Measurements from ENCODE around the gene DLGAP4. TPM values are rescaled to one million over a fixed set of nuclear protein-coding genes. Genes with fewer than 3 reads are reported as not detected.

DLGAP4 gene
- total and polyA plus RNA-seq, 2 of the 8 experiments (the other 6 are each of a cell fraction or from before 2014, with no cell fraction given), result 41.2 to 57.2 TPM

DNA sequence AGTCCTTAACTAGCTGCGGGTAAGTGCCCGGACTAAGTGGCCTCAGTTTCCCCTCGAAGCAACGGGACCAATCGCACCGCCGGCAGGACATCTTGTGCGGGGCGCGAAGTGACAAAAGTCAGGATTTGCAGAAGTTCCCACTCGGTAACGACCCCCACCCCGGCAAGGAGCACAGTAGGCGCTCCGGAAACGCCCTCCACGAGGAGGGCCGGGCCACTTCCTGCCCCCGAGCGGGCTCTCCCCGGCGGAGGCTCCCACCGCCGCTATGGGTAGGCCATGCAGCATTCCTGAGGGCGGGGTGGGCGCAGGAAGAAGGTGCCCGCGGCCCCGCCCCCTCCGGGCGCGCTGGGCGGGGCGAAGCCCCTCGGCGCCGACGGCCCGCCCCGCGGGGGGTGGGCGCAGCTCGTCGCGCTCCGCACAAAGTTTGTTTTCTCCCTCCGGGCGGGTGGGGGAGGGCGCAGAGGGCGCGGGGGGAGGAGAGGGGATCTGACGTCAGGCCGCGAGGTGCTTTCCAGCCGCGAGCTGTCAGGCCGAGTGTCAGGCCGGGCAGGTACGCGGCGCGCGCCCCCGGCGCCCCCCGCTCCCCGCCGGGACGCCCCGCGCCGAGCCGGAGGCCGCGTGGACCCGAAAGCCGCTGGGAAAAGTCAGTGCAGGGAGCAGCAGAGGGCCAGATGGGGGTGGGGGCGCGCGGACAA is 267.1 kb downstream of the DLGAP4 start, which contains the start of gene TGIF2 (continued):
- TF ChIP-seq RFX5 (IDR thresholded peaks at IDR 0.05; ENCODE audit: borderline replicate concordance, low read depth, low read length) (no peak), NRF1 (IDR thresholded peaks at IDR 0.05; ENCODE audit: low read depth, low read length) (no peak), SP1 (IDR thresholded peaks at IDR 0.05; ENCODE audit: low read depth, low read length) (no peak), BRCA1 (IDR thresholded peaks at IDR 0.05; ENCODE audit: low read depth, low read length) (no peak), BCL11A (IDR thresholded peaks at IDR 0.05; ENCODE audit: low read depth in 2 of 2, low read length in 2 of 2) (no peak), RXRA (IDR thresholded peaks at IDR 0.05; ENCODE audit: insufficient read depth, low read depth, low read length) (no peak), POU5F1 (IDR thresholded peaks at IDR 0.05; ENCODE audit: low read depth, low read length) (no peak), TEAD4 (IDR thresholded peaks at IDR 0.05; ENCODE audit: low read depth, low read length) (peak; percentile 93), BACH1 (IDR thresholded peaks at IDR 0.05; ENCODE audit: low read length) (no peak), ASH2L (IDR thresholded peaks at IDR 0.05; ENCODE audit: low read length) (peak; percentile 73), EP300 (IDR thresholded peaks at IDR 0.05; ENCODE audit: borderline replicate concordance in 1 of 2, low read depth in 2 of 2, low read length in 2 of 2) (no peak; a peak in 1 of 3 replicates), JUN (IDR thresholded peaks at IDR 0.05; ENCODE audit: low read depth, low read length) (no peak), RNF2 (IDR thresholded peaks at IDR 0.05; ENCODE audit: borderline replicate concordance, low read depth, low read length, missing control alignments, poor library complexity, severe bottlenecking) (no peak), YY1 (IDR thresholded peaks at IDR 0.05; ENCODE audit: low read depth, low read length) (peak; percentile 39; the same call in 1 of the 2 replicates), HDAC2 (IDR thresholded peaks at IDR 0.05; ENCODE audit: borderline replicate concordance in 1 of 2, low read depth in 2 of 2, low read length in 2 of 2) (peak; percentile 44 to 76; a peak in 1 of 4 replicates), POLR2AphosphoS5 (IDR thresholded peaks at IDR 0.05; ENCODE audit: low read depth, low read length) (no peak; the same call in 1 of the 2 replicates), EGR1 (IDR thresholded peaks at IDR 0.05; ENCODE audit: borderline replicate concordance, low read depth, low read length) (no peak), SRF (IDR thresholded peaks at IDR 0.05; ENCODE audit: low read depth, low read length) (no peak)
- TF ChIP-seq, protein P1, sequence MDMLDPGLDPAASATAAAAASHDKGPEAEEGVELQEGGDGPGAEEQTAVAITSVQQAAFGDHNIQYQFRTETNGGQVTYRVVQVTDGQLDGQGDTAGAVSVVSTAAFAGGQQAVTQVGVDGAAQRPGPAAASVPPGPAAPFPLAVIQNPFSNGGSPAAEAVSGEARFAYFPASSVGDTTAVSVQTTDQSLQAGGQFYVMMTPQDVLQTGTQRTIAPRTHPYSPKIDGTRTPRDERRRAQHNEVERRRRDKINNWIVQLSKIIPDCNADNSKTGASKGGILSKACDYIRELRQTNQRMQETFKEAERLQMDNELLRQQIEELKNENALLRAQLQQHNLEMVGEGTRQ (IDR thresholded peaks at IDR 0.05; ENCODE audit: low read length), result no peak
- TF ChIP-seq, protein P2, sequence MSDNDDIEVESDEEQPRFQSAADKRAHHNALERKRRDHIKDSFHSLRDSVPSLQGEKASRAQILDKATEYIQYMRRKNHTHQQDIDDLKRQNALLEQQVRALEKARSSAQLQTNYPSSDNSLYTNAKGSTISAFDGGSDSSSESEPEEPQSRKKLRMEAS (IDR thresholded peaks at IDR 0.05), result peak; percentile 18; the same call in 1 of the 2 replicates
- TF ChIP-seq, protein P3, sequence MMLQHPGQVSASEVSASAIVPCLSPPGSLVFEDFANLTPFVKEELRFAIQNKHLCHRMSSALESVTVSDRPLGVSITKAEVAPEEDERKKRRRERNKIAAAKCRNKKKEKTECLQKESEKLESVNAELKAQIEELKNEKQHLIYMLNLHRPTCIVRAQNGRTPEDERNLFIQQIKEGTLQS (IDR thresholded peaks at IDR 0.05; ENCODE audit: insufficient read depth, low read depth, low read length), result no peak
- TF ChIP-seq, protein P4, sequence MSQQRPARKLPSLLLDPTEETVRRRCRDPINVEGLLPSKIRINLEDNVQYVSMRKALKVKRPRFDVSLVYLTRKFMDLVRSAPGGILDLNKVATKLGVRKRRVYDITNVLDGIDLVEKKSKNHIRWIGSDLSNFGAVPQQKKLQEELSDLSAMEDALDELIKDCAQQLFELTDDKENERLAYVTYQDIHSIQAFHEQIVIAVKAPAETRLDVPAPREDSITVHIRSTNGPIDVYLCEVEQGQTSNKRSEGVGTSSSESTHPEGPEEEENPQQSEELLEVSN (IDR thresholded peaks at IDR 0.05), result 0 out of 2 replicates have a peak, but pooled peaks have one; percentile 47

Measured in H1 (cell line).